Panc1 (cell line): ENCODE measurements around the gene PRC1. TPM values are rescaled to one million over a fixed set of nuclear protein-coding genes. Genes with fewer than 3 reads are reported as not detected.
A peak's percentile ranks its signal among the peaks of the same experiment; 100 is the strongest.

ENCODE experiments used
- ATAC-seq: fragments of 200-7000 bp; cut with Tn5 transposase; 2 replicates; pipeline ENCODE4 v1.9.1; 2020; ENCODE audit warnings: mild to moderate bottlenecking, moderate library complexity
- BruUV-seq: library from RNA; stranded (reverse); fragments of 400-500 nt; replicated peaks from 2 replicates; lab custom pipeline; 2021; lab: Mats Ljungman, UMichigan
- CTCF ChIA-PET: fragments of 300-600 bp; sonication (Branson Sonifier 250); formaldehyde crosslinking; loops from one replicate; lab custom pipeline; 2022; ENCODE audit warnings: antibody characterized with exemption; lab: Charles Lee
- POLR2A ChIA-PET: fragments of 300-600 bp; sonication (Branson Sonifier 250); formaldehyde crosslinking; loops from one replicate; lab custom pipeline; 2022; ENCODE audit warnings: antibody characterized with exemption; lab: Charles Lee
- DNase-seq: peaks from one replicate; pipeline ENCODE4 v3.0.0-alpha.2; 2010; ENCODE audit warnings: low read depth, low spot score
- H3K27ac ChIP-seq: 2 replicates; pipeline ENCODE4 v1.5.1; 2011; ENCODE audit warnings: mild to moderate bottlenecking, low read length, inconsistent platforms
- H3K27me3 ChIP-seq: fragments of 200-500 bp; sonication (Bioruptor generic); 2 replicates; pipeline ENCODE4 v1.6.0; 2014; ENCODE audit warnings: low read length, inconsistent platforms; ENCODE audit not compliant: control insufficient read depth, insufficient read depth
- H3K36me3 ChIP-seq: fragments of 200-500 bp; sonication (Bioruptor generic); 2 replicates; pipeline ENCODE4 v1.5.1; 2014; ENCODE audit warnings: inconsistent platforms, mild to moderate bottlenecking, low read length, moderate library complexity; ENCODE audit not compliant: control insufficient read depth, insufficient read depth
- H3K4me1 ChIP-seq: 2 replicates; pipeline ENCODE4 v1.5.1; 2011; ENCODE audit warnings: inconsistent platforms, mild to moderate bottlenecking, low read length, moderate library complexity; ENCODE audit not compliant: control insufficient read depth, insufficient read depth
- H3K4me3 ChIP-seq, 2 experiments: 2 replicates each; pipeline ENCODE4 v1.5.1; 2011 to 2012; ENCODE audit warnings: low read depth in 2 of 2, low read length in 2 of 2, mild to moderate bottlenecking in 2 of 2, inconsistent platforms in 1 of 2, moderate library complexity in 1 of 2
- H3K9me3 ChIP-seq: fragments of 200-500 bp; sonication (Bioruptor generic); 2 replicates; pipeline ENCODE4 v1.5.1; 2014; ENCODE audit warnings: low read depth, mild to moderate bottlenecking, inconsistent platforms, low read length, moderate library complexity; ENCODE audit not compliant: control insufficient read depth, insufficient read depth
- POLR2AphosphoS5 ChIP-seq: IDR thresholded peaks from 2 replicates; pipeline ENCODE4 v1.6.1; 2012; ENCODE audit warnings: mild to moderate bottlenecking, low read depth, low read length, moderate library complexity
- SIN3A ChIP-seq: IDR thresholded peaks from 2 replicates; pipeline ENCODE4 v1.6.1; 2012; ENCODE audit warnings: low read depth, mild to moderate bottlenecking, low read length, moderate library complexity, borderline replicate concordance; ENCODE audit not compliant: insufficient read depth
- TCF7L2 ChIP-seq: IDR thresholded peaks from 2 replicates; pipeline ENCODE4 v1.6.1; 2011; ENCODE audit warnings: mild to moderate bottlenecking, low read depth, low read length, inconsistent platforms
- in situ Hi-C: cut with HindIII; loops from 2 replicates; pipeline ENCODE4 v1.10.0; 2016; ENCODE audit warnings: low sequenced_read_pairs, low pct_unique_long_range_greater_than_20kb
- intact Hi-C: fragments of 100-400 bp; cut with micrococcal nuclease; formaldehyde crosslinking; loops from one replicate; pipeline ENCODE4 v1.10.0; 2022; ENCODE audit not compliant: unreplicated experiment
- total RNA-seq: library from RNA; stranded (reverse); gene quantifications from one replicate; pipeline ENCODE4 v1.2.1, GENCODE V29; 2021; ENCODE audit not compliant: unreplicated experiment
- TF ChIP-seq, protein P1 (sequence below), 2 experiments: IDR thresholded peaks; 2 replicates each; pipeline ENCODE4 v1.6.1; 2011 to 2012; ENCODE audit warnings: low read depth in 2 of 2, control low read depth in 1 of 2, low read length in 1 of 2, mild to moderate bottlenecking in 1 of 2, moderate library complexity in 1 of 2; ENCODE audit not compliant: insufficient read depth in 1 of 2
- TF ChIP-seq, protein P2 (sequence below): fragments of 450-650 bp; IDR thresholded peaks from 2 replicates; pipeline ENCODE4 v1.5.1; 2017; ENCODE audit warnings: mild to moderate bottlenecking

The PRC1 gene
- total RNA-seq, 1 experiment from 2014 or later: 228 TPM

DNA sequence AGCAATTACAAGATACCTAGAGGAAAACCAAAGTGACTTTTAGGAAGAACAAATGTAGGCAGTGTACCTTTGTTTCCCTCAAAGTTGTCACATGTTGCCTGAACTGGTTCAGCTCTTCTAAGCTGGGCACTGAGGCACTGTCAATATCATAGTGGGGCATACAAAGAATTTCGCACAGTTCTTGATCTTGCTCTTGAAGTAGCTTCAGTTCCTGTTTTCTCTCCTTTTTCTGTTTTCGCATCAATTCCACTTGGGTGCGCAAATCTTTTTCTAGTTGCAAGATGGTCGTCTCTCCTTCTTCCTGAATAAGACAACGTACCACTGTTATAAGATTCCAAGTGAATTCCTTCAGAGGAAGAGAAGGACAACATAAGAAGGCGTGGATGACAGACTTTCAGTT, 12.7 kb downstream of the PRC1 start:
- Histone ChIP-seq H3K27ac (no peak overlapping the region), H3K4me1 (peaks cover 6% of the 10 kb centered on the region), H3K9me3 (no peaks in the 10 kb centered on the region), H3K27me3 (no peaks in the 10 kb centered on the region), H3K36me3 (peaks cover 48% of the 10 kb centered on the region), H3K4me3 (no peak overlapping the region)
- ChIA-PET CTCF (no interaction called here), POLR2A (no interaction called here)
- BruUV-seq: no TSS peak
- no peak for ATAC-seq
- in situ Hi-C loops (no loop called here), intact Hi-C loops (no loop called here)
- DNase-seq: no peak
- TF ChIP-seq TCF7L2 (no peak), POLR2AphosphoS5 (no peak), SIN3A (no peak)
- TF ChIP-seq, protein P1, sequence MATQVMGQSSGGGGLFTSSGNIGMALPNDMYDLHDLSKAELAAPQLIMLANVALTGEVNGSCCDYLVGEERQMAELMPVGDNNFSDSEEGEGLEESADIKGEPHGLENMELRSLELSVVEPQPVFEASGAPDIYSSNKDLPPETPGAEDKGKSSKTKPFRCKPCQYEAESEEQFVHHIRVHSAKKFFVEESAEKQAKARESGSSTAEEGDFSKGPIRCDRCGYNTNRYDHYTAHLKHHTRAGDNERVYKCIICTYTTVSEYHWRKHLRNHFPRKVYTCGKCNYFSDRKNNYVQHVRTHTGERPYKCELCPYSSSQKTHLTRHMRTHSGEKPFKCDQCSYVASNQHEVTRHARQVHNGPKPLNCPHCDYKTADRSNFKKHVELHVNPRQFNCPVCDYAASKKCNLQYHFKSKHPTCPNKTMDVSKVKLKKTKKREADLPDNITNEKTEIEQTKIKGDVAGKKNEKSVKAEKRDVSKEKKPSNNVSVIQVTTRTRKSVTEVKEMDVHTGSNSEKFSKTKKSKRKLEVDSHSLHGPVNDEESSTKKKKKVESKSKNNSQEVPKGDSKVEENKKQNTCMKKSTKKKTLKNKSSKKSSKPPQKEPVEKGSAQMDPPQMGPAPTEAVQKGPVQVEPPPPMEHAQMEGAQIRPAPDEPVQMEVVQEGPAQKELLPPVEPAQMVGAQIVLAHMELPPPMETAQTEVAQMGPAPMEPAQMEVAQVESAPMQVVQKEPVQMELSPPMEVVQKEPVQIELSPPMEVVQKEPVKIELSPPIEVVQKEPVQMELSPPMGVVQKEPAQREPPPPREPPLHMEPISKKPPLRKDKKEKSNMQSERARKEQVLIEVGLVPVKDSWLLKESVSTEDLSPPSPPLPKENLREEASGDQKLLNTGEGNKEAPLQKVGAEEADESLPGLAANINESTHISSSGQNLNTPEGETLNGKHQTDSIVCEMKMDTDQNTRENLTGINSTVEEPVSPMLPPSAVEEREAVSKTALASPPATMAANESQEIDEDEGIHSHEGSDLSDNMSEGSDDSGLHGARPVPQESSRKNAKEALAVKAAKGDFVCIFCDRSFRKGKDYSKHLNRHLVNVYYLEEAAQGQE (IDR thresholded peaks at IDR 0.05; ENCODE audit: insufficient read depth in 1 of 2, low read depth in 2 of 2, low read length in 1 of 2): no peak
- TF ChIP-seq, protein P2, sequence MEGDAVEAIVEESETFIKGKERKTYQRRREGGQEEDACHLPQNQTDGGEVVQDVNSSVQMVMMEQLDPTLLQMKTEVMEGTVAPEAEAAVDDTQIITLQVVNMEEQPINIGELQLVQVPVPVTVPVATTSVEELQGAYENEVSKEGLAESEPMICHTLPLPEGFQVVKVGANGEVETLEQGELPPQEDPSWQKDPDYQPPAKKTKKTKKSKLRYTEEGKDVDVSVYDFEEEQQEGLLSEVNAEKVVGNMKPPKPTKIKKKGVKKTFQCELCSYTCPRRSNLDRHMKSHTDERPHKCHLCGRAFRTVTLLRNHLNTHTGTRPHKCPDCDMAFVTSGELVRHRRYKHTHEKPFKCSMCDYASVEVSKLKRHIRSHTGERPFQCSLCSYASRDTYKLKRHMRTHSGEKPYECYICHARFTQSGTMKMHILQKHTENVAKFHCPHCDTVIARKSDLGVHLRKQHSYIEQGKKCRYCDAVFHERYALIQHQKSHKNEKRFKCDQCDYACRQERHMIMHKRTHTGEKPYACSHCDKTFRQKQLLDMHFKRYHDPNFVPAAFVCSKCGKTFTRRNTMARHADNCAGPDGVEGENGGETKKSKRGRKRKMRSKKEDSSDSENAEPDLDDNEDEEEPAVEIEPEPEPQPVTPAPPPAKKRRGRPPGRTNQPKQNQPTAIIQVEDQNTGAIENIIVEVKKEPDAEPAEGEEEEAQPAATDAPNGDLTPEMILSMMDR: no peak

DNA sequence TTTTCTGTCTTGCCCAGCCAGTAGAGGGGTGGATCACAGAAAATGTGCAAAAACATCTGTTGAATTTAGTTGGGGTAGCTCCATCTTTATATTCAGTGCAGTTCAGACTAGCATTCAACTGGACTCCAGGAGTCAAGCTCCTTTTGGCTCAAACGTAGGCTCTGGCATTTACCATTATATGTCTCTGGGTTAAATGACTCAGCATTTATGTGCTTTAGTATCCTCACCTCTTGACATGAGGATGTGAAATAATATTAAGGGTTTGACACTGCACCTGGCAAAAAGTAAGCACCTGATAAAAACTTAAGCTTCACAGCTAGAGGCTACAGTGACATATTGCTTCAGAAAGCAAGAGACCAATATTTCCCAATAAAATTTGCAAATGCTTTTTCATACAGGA, 14.8 kb downstream of the PRC1 start:
- peaks cover 56% of the 10 kb centered on the region for H3K36me3 ChIP-seq

More for the DNA sequence above, 14.8 kb downstream of the PRC1 start:
- H3K27me3 ChIP-seq: no peaks in the 10 kb centered on the region
- H3K4me3 ChIP-seq: no peak overlapping the region
- POLR2A ChIA-PET: no interaction called here
- DNase-seq: no peak
- no peaks in the 10 kb centered on the region for H3K9me3 ChIP-seq
- CTCF ChIA-PET: no interaction called here
- no TSS peak for BruUV-seq
- H3K27ac ChIP-seq: peak overlapping the region; percentile 30; the same call in 1 of the 2 replicates
- TF ChIP-seq TCF7L2 (no peak), SIN3A (no peak), POLR2AphosphoS5 (no peak)
- TF ChIP-seq, protein P2: no peak
- TF ChIP-seq, protein P1 (IDR thresholded peaks at IDR 0.05; ENCODE audit: insufficient read depth in 1 of 2, low read depth in 2 of 2, low read length in 1 of 2): no peak
- intact Hi-C loops (no loop called here), in situ Hi-C loops (no loop called here)
- no peak for ATAC-seq
- H3K4me1 ChIP-seq: no peaks in the 10 kb centered on the region
